OCI-M2 (cell line): ENCODE measurements around the gene BMX.
A peak's percentile ranks its signal among the peaks of the same experiment; 100 is the strongest.

Source experiments
- DNase-seq: peaks from one replicate; lab custom pipeline; 2025; ENCODE audit not compliant: unreplicated experiment; lab: John Stamatoyannopoulos, UW

Gene BMX

DNA sequence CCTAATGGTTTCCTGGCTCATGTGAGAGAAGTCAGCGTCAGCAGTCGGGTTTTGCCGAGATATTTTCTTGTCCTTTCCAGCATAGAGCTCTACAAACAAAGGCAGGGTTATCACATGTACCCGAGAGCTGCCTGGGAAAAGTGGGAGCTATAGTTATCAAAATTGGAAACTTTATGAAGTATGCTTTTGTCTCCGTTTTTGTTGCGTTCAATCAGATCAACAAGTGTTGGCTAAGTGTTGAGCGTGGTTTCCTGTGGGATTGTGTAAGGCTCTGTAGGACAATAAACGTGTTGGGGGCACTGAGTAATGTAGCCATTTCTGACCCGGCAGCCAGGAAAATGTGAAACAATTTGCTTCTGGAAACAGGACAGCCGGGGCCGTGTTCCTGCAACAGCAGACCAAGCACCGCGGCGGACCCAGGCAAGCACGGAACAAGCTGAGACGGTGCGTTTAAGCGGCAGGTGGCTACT, at the start of gene BMX:
TSS of gene BMX (plus strand) at position 311 of the 470 bp plus-strand sequence. CDS start 7,547 bp downstream, outside the sequence.
- no peak for DNase-seq

DNA sequence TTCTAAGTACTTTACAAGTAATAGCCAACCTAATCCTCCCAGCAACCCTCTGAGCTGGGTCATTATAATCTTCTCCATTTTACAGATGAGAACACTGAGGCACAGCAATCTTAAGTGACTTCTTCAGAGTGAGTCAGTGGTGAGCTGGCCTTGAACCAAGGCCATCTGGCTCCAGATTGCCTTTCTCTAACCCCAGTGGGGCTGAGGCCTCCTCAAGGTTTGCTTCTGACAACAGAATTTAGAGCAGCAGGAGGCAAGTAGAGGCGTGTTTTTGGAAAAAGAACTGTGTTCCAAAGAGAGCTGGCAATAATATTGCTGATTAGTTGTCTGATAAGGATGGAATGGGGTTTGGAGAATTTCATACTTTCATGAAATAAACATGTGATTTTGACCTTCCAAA, 48.7 kb upstream of the BMX start:
- DNase-seq = no peak

DNA sequence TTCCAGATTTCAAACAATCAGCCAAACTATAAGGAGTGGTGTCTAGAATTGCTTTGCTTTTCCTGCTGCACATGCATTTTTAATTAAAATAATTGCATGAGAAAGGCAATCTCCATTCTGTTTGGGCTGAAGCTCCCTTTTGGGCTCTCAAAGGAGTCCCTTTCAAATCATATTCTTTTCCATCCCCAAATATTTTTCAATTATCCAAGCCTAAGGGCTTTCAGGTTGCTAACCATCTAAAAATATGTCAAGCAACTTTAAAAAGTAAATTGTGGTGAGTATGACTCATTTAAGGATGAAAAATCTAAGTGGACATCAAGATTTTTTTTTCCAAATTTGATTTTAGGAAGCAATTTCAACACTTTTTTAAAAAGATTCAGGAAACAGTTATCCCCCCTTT, 35.9 kb upstream of the BMX start:
- no peak for DNase-seq

DNA sequence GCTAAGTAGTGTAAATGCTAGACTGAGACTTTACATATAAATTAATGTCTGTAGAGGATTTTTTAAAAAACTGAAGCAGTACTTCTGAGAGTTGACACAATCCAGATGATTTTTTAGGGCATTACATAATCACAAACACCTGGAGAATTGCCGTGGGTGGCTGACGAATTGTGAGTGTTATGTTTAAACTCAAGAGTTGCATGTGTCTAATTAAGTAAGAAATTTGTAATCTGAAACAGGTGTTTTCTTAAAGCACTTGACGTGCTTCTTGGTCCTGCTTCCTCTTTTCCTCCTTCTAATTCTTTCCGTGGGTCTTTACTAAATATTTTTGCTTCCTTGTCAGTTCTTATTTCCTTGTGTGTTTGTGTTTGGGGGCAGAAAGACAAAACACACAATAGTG, 35.3 kb upstream of the BMX start:
- DNase-seq = no peak

DNA sequence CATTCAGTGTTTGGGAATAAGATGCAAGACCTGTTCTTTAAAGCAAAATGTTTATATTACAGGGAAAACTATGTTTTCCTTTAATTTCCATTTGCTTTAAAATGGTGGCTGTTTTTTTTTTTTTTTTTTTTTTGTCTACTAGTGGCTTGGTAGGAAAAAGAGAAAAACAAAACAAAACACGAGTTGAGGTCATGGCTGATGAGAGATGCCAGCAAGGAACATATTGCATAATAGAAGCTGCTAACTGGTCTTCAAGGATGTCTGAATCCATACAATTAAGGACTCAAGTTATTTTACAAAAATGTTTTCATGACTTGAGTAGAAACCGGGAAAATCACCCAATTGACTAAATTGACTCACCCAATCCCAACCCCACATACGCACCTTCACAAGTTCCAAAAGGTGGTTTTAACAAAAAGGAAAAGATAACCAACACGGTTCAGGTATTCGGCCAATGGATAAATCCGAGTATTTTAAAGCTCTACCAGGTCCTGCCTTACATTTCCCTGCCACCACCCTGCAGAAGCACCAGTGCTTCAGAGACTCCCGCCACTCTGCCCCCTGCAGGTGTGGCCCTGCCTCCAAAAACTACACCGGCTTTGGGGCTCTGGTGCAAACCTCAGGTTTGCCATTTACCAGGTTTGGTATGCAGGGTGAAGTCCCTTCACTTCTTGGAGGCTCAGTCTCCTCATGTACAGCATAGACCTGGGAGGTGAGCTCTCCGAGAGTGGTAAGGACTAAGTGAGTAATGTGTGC, 34.5 kb upstream of the BMX start:
- DNase-seq = no peak

DNA sequence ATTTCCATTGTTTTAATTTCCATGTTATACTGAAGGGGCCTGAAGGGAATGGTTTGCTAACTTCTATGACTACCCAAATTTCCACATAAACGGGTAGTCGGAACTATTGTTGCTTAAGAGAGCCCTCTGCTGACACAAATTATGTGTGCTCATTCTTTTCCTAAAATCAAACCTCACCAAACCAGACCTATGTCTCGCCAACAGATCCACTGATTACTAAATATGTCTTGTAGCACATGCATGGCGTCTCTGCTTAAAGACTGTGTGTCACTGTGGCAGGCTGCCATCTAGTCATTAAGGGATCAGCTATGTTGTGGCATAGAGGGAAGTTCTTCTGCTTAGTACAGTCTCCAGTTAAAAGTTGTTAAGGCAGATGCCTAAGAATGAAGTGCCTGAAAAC, 32.6 kb upstream of the BMX start:
- no peak for DNase-seq

DNA sequence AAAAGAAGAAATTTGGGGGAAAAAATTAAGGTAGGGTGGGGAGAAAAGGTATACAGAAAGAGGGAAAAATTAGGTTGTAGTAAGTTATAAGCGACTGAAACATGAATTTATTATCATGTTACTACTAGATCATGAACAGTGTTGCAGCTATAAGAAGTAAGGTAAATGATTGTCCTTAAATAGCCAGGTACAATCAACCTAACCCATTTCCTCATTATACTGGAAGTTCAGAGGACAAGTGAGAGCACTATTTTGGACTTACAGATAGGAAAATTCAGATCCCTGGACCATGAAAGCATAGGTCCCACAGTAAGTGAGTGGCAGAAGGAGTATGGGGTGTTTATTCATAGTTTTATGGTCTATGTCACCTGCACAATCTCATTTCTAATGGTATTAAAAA, 31.0 kb upstream of the BMX start:
- no peak for DNase-seq

DNA sequence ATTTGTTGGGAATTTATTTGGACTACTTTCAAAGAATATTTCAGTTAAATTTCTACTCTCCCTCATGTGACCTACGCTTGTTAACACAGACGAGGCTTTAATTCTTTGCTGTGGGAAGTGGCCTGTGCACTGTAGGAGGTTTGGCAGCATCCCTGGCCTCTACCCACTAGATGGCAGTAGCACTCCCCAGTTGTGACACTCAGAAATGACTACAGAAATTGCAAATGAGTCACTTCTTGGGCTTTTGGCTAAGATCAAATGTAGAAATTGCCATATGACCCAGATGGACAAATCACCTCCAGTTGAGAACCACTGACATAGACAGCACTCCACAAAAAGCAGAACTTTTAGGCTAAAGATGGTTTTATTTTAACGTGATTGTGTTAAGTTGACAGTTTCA, 29.6 kb upstream of the BMX start:
- no peak for DNase-seq

DNA sequence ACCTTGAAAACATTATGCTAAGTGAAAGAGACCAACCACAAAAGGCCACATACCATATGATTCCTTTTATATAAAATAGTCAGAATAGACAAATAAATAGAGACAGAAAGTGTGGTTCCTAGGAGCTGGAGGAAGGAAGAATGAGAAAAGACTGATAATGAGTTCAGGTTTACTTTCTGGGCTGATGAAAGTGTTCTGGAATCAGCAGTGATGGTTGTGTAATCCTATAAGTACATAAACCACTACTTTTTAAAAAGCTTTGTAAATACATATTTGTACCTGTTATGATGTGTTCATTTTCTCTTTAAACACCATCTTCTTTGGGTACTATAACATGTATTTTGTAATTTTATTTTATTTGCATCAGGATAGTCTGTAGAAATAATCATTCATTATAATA, 28.1 kb upstream of the BMX start:
- no peak for DNase-seq

DNA sequence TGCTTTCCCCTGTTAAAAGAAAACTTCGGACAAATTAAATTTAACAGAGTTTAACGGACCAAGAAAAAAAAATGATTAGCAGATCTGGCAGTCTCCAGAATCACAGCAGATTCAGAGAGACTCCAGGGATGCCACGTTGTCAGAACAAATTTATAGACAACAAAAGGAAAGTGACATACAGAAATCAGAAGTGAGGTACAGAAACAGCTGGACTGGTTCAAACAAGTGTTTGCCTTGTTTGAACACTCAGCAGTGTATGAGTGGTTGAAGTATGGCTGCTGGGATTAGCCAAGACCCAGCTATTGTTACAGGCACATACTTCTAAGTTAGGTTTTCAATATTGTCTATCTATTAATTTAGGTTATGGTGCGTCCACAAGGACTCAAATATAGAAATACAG, 26.6 kb upstream of the BMX start:
- no peak for DNase-seq

DNA sequence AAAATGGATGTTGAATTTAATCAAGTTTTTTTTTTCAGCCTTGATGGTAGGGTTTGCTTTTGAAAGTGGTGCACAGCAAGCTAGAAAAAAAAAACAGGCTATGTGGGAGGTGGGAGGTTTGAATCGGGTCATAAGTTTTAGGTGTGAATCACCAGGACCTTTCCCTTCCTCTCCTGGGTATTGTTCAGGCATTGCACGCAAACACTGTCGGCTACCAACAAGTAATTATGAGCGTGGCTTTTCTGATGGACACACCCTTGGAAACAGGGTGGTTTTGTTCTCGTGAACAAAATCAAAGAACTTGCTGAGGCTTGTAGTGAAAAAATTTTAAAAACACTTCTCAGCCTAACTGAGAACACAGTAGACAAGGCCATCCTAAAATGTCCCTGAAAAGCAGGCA, 25.6 kb upstream of the BMX start:
- DNase-seq = no peak

DNA sequence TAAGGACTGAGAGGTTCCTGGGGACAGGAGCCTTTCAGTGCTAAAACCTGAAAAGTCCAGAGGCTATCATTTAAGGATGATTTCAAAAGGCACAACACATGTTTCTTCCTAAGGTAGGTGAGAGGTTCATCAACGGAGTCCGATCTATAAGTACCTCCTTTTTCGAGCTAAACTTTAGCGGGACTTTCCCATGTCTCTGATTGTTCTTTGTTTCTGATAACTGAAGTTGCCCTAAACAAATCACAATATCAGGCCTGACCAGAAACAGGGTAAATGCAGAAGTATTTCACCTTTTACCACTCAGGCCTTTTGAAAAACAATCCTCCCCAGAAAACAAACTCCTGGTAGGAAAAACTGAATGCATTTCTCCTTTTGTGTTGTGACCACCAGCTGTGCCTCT, 25.1 kb upstream of the BMX start:
- no peak for DNase-seq

DNA sequence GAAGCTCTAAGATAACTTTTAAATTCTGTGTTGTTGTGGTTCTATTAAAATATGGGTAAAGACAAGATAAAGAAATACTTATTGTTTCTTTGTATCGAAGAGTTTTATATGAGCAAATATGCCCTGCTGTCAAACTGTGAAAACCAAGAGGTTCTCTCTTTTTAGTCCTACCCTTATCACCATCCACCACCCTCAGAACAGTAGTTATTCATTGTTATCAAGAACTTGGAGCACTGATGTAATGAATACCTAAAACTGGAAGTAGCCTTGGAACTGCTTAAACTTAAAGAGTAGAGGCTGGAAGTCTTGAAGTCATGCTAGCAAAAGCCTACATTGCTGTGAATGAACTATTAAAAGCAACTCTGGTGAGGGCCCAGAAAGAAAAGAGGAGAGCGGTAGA, 16.7 kb upstream of the BMX start:
- DNase-seq = peak; percentile 29

DNA sequence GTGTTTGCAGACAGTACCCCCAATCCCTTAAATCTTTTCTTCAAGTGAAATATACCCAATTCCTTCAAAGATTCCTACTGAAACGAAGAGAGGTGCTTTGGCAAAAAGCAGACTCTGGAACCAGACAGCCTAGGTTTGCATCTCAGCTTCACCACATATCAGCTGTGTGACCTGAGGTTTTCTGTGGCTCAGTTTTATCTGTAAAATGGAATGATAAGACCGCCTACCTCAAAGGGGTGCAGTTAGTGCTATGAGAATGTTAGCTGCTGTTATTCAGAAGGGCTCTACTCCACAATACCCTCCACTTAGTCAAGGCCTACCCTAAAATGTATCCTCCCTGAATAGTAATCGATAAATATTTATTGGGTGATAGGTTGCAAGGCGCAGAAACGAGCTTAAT, 8.1 kb upstream of the BMX start:
- DNase-seq = no peak

DNA sequence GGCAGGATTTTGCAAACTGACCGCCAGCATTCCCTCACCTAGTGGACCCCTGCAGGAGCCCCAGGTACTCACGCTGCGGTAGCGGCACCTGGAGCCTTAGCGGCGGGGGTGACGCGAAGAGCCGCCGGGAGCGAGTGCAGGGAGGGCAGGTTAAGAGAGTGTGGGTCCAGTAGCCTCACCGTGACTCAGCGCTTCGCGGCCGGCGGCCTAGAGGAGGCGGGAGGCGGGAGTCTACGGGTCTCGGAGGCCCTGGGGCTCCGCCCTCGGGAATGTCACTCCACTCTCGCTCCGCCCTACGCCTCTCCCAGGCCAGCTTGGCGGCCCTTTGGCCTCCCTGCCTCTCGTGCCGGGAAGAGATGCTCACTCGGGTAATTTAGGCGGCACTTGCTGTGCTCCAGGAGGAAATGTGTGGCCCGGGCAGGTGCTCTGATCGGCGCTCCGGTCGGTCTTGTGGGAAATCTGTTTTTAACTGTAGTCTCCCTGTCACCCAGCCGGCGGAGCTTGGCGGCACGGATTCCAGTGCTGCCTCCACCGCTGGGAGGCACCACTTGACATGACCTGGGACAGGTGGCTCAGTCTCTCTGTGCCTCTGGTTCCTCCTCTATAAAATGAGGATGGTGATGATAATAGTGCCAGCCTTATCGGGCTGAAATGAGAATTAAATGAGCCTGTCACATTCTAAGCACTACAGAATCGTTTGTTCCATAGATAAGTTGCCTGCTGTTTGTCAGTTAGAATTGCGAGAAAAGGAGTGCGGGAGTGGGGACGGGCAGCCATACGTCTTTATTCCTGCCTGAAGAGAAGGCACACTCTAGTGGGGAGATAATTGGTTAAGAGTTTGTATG, 7.3 kb upstream of the BMX start, which contains the start of gene PIR:
TSS of gene PIR (minus strand) at position 216 of the 845 bp plus-strand sequence. CDS start 2,076 bp downstream, outside the sequence.
- peak; percentile 66 for DNase-seq

DNA sequence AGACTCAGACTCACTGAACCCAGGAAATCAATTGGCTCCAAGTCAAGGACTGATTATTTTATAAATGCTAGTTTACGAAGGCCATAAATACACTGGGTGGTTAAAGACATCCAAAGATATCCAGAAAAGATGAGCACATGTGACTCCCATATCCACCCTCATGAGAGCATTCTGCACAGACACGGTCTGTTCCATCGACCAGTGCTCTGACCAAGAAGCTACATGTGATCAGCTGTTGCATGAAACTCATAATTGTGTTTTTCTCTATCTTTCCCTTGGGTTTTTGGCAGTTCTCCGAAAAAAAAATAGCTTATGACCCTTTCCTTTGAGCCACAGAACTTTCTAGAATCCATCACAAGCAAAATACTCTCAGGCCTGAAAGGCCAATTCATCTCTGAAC, 4.8 kb upstream of the BMX start:
- DNase-seq = no peak

DNA sequence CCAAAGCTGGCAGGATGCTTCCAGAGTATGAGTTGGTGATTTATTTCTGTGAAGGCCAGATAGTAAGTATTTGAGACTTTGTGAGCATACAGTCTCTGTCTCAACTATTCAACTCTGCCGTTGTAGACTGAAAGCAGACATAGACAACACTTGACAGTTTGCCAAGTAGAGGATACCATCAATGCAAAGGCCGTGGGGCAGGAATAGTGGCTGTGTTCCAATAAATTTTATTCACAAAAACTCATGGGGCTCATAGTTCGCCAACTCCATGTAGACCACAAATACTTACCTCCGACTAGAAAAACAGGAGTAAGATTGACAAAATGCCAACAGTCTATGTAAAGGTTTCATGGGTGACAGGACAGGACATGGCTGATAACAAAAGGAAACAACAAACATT, 3.8 kb upstream of the BMX start:
- no peak for DNase-seq

DNA sequence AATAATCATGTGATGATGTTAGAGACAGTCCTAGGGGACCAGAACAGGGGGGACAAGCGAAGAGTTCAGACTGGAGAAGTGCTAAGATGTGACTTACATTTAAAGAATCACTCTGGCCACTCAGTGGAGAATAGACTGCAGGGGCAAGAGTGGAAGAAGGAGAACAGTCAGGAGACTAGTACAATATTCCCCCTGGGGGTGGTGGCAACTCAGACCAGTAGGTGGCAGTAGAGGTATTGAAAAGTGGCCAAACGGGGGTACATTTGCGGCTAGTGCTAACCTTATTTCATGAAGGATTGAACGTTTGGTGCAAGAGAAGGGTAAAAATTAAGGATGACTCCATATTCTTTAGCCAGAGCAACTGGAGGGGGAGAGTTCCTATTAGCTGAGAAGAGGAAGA, 2.7 kb upstream of the BMX start:
- peak; percentile 49 for DNase-seq

DNA sequence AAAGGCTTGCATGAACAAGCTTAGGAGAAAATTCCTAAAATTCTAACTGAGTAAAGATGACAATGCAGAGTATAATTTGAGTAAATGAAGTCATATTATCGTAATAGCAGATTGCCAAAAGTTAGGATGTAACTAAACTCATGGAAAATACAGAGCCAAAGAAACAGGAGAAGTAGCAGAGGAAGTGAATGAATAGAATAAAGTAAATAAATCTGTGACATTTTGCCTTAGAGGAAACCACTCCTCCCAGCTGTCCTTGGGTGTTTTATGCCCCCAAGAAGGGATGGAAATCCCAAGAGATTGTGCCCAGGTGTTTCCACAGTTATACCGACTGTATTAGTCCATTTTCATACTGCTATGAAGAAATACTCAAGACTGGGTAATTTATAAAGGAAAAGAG, 1.9 kb upstream of the BMX start:
- no peak for DNase-seq

DNA sequence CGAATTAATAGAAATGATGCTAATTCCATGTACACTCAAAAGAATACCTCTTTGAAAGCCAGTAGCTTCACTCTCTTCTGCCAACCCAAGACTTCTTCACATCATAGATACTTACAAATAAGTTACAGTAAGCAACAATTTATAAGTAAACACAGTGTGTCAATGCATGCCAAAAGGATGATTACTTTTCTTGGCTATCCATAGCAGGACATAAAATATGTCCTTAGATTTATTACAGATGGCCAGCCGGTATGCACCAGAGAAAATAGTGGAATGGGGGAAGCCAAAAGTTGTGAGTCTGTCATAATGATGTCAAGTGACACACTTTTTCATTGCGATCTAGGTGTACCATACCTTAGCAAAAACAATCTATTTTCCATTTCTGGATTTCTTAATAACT, 631 bp upstream of the BMX start:
- DNase-seq = no peak

DNA sequence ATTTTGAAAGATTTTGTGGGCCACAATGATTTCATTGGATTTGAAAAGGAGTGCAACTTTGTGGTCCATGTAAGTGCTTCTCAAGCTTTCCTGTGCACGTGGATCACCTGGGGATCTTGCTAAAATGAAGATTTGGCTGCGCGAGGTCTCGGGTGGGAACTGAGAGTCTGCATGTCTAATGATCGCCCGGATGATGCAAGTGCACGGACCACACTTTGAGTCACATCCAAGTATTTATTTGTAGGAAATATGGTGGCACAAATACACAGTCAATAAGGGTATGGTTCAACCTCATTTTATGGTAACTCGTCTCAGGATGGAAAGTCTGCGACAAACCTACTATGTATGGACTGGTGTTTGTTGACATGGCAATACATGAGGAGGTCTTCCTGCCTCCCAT, 899 bp downstream of the BMX start:
- DNase-seq = no peak

DNA sequence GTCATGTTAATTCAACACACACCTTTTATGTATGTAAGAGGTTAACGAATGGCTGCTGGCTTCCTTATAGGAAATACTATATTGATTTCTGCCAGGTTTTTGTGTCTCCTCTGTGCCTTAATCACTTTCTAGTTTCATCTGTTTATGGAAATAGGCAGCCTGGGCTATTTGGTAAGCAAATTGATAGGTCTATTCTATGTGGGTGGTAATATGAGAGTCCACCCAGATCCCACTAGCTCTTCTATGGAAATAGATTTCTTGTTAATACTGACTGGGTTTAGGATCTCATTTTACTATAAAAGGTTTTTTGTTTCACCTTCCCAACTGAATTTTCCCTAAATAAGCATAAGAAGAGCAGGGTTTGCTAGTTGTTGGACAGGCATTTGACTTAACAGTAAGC, 4.1 kb downstream of the BMX start:
- DNase-seq = no peak
